ENCODE measurements around the gene AGXT2.

DNA sequence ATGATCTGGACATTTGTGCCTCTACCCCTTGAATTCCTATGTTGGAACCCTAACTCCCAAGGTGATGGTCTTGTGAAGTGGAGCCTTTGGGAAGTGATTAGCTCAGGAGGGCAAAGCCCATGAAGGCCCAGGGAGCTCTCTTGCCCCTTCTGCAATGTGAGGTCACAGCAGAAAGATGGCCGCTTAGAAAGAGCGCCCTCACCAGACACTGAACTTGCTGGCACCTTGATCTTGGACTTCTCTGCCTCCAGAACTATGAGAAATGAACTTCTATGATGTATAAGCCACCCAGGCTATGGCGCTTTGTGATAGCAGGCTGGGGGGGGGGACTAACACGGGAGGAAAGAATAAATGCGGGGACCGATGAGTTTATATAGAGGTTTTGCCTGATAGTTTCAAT, 45.3 kb downstream of the AGXT2 start:
- TF ChIP-seq POLR2AphosphoS5 (IDR thresholded peaks at IDR 0.05), result no peak
- TF ChIP-seq, protein P1, sequence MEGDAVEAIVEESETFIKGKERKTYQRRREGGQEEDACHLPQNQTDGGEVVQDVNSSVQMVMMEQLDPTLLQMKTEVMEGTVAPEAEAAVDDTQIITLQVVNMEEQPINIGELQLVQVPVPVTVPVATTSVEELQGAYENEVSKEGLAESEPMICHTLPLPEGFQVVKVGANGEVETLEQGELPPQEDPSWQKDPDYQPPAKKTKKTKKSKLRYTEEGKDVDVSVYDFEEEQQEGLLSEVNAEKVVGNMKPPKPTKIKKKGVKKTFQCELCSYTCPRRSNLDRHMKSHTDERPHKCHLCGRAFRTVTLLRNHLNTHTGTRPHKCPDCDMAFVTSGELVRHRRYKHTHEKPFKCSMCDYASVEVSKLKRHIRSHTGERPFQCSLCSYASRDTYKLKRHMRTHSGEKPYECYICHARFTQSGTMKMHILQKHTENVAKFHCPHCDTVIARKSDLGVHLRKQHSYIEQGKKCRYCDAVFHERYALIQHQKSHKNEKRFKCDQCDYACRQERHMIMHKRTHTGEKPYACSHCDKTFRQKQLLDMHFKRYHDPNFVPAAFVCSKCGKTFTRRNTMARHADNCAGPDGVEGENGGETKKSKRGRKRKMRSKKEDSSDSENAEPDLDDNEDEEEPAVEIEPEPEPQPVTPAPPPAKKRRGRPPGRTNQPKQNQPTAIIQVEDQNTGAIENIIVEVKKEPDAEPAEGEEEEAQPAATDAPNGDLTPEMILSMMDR (IDR thresholded peaks at IDR 0.05), result no peak
- TF ChIP-seq POLR2A (IDR thresholded peaks at IDR 0.05), result no peak

Data from suprapubic skin (tissue), 4 donors.